Measurements from ENCODE around the gene DNMT1. TPM values are rescaled to one million over a fixed set of nuclear protein-coding genes. Genes with fewer than 3 reads are reported as not detected.

DNMT1 gene
- total RNA-seq, 6 donors from 2014 or later, result 54.0 to 166 (median 63.9) TPM

GRCh38 chr19:10091895-10092641 is 102.7 kb downstream of the DNMT1 start:
- H3K36me3 ChIP-seq, result peaks cover 0 to 45% (median 26%) of the 10 kb centered on the region in 4 donors
- H3K4me3 ChIP-seq, result no peak overlapping the region
- no peaks in the 10 kb centered on the region for H3K27me3 ChIP-seq
- H3K27ac ChIP-seq, result no peak overlapping the region
- 82 to 85% methylated on average over 12 to 13 of the region's 13 CpGs for WGBS, 2 donors
- no peak for TF ChIP-seq POLR2AphosphoS5 (IDR thresholded peaks at IDR 0.05)
- TF ChIP-seq, protein P1, sequence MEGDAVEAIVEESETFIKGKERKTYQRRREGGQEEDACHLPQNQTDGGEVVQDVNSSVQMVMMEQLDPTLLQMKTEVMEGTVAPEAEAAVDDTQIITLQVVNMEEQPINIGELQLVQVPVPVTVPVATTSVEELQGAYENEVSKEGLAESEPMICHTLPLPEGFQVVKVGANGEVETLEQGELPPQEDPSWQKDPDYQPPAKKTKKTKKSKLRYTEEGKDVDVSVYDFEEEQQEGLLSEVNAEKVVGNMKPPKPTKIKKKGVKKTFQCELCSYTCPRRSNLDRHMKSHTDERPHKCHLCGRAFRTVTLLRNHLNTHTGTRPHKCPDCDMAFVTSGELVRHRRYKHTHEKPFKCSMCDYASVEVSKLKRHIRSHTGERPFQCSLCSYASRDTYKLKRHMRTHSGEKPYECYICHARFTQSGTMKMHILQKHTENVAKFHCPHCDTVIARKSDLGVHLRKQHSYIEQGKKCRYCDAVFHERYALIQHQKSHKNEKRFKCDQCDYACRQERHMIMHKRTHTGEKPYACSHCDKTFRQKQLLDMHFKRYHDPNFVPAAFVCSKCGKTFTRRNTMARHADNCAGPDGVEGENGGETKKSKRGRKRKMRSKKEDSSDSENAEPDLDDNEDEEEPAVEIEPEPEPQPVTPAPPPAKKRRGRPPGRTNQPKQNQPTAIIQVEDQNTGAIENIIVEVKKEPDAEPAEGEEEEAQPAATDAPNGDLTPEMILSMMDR (IDR thresholded peaks at IDR 0.05), result no peak
- TF ChIP-seq EP300 (IDR thresholded peaks at IDR 0.05), result no peak
- TF ChIP-seq POLR2A (IDR thresholded peaks at IDR 0.05), result no peak
- no peaks in the 10 kb centered on the region for H3K9me3 ChIP-seq
- H3K4me1 ChIP-seq, result peaks cover 11 to 18% (median 14%) of the 10 kb centered on the region in 4 donors
- no peak for ATAC-seq (ENCODE audit: low FRiP score in 2 of 2)
- no peak for DNase-seq

DNA sequence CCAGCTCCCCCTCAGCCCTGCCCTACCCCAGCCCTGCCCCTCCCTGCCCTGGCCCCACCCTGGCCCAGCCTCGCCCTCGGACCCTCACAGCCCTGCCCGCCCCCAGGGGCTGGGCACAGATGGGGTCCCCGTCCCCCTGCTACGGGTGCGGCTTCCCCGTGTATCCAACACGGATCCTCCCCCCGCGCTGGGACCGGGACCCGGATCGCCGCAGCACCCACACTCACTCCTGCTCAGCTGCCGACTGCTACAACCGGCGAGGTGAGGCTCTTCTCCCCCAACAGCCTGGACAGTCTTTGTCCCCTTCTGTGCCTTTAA is 103.4 kb downstream of the DNMT1 start:
- TF ChIP-seq POLR2AphosphoS5 (IDR thresholded peaks at IDR 0.05) (no peak), POLR2A (IDR thresholded peaks at IDR 0.05) (no peak), EP300 (IDR thresholded peaks at IDR 0.05) (no peak)
- TF ChIP-seq, protein P1 (IDR thresholded peaks at IDR 0.05), result no peak

DNA sequence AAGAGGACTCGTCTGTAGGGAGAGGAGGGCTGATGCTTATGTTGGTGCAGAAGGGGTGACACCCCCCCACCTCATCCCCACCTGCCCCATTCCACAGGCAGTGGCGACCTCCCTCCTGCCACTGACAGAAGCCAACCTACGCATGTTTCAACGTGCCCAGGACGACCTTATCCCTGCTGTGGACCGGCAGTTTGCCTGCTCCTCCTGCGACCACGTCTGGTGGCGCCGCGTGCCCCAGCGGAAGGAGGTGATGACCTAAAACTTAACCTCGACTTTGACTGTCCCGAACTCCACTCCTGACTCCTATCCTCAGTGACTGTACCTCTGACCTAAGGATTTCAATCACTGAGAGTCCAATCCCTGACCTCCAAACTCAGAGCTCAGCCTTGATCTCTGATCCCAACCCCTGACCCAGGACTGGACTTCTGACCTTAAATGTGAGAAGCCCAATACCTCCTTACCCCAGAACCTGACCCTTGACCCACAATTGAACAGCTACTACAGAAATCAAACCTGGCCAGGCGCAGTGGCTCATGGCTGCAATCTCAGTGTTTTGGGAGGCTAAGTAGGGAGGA is 104.9 kb downstream of the DNMT1 start:
- no peak for ATAC-seq (ENCODE audit: low FRiP score in 2 of 2)
- TF ChIP-seq POLR2AphosphoS5 (IDR thresholded peaks at IDR 0.05), result no peak

More for the DNA sequence above, 103.4 kb downstream of the DNMT1 start:
- Histone ChIP-seq H3K4me1 (peaks cover 7 to 20% (median 13%) of the 10 kb centered on the region in 4 donors), H3K27ac (no peak overlapping the region), H3K36me3 (peaks cover 0 to 45% (median 26%) of the 10 kb centered on the region in 4 donors), H3K9me3 (no peaks in the 10 kb centered on the region), H3K27me3 (no peaks in the 10 kb centered on the region), H3K4me3 (no peak overlapping the region)
- DNase-seq, result peak in 1 of 2 donors; percentile 77
- no peak for ATAC-seq (ENCODE audit: low FRiP score in 2 of 2)
- 96 to 100% methylated on average over 3 to 11 of the region's 17 CpGs for WGBS, 2 donors

GRCh38 chr19:10088949-10089554 is 105.7 kb downstream of the DNMT1 start:
- H3K36me3 ChIP-seq, result peaks cover 0 to 45% (median 26%) of the 10 kb centered on the region in 4 donors
- no peak overlapping the region for H3K27ac ChIP-seq
- H3K9me3 ChIP-seq, result no peaks in the 10 kb centered on the region
- no peaks in the 10 kb centered on the region for H3K27me3 ChIP-seq
- WGBS, 2 donors, result 89 to 95% methylated on average over 2 to 6 of the region's 6 CpGs
- H3K4me3 ChIP-seq, result no peak overlapping the region
- ATAC-seq (ENCODE audit: low FRiP score in 2 of 2) (no peak), DNase-seq (no peak)
- H3K4me1 ChIP-seq, result peaks cover 4 to 17% (median 8%) of the 10 kb centered on the region in 4 donors
- no peak for TF ChIP-seq EP300 (IDR thresholded peaks at IDR 0.05)
- no peak for TF ChIP-seq POLR2A (IDR thresholded peaks at IDR 0.05)

More for the DNA sequence above, 104.9 kb downstream of the DNMT1 start:
- Histone ChIP-seq H3K27ac (no peak overlapping the region), H3K27me3 (no peaks in the 10 kb centered on the region), H3K36me3 (peaks cover 0 to 45% (median 26%) of the 10 kb centered on the region in 4 donors), H3K4me1 (peaks cover 4 to 17% (median 8%) of the 10 kb centered on the region in 4 donors), H3K4me3 (no peak overlapping the region), H3K9me3 (no peaks in the 10 kb centered on the region)
- 89 to 90% methylated on average over 11 to 15 of the region's 15 CpGs for WGBS, 2 donors
- DNase-seq, result peak in 1 of 2 donors; percentile 75

- H3K4me3 ChIP-seq, result peak overlapping the region in 3 of 4 donors; percentile 91 to 100 (median 91)
- H3K9me3 ChIP-seq, result no peaks in the 10 kb centered on the region
- H3K4me1 ChIP-seq, result peaks cover 4 to 17% (median 8%) of the 10 kb centered on the region in 4 donors
- TF ChIP-seq EP300 (IDR thresholded peaks at IDR 0.05), result no peak
- no peak for TF ChIP-seq POLR2A (IDR thresholded peaks at IDR 0.05)
- TF ChIP-seq POLR2AphosphoS5 (IDR thresholded peaks at IDR 0.05), result no peak
- TF ChIP-seq, protein P1 (IDR thresholded peaks at IDR 0.05), result no peak
- DNase-seq, result no peak
- no peak for ATAC-seq (ENCODE audit: low FRiP score in 2 of 2)
- H3K36me3 ChIP-seq, result peaks cover 0 to 34% (median 21%) of the 10 kb centered on the region in 4 donors
- H3K27me3 ChIP-seq, result no peaks in the 10 kb centered on the region
- peak overlapping the region in 3 of 4 donors; percentile 92 to 93 (median 93) for H3K27ac ChIP-seq
- WGBS, 2 donors, result 91 to 93% methylated on average over 18 of the region's 18 CpGs
These were observed 107.3 kb downstream of the DNMT1 start for GRCh38 chr19:10087296-10088061.

All from upper lobe of left lung (tissue), 6 donors.